ELR (cell line): ENCODE data around the gene FHIP2A.
"Not testable (repeated sequence)": the region's sequence is repeated elsewhere in the genome, so short reads cannot be mapped to it uniquely, and the experiment has no call there.

Experiments
- DNase-seq: peaks from one replicate; pipeline ENCODE4 v3.0.0-alpha.2; 2015; ENCODE audit warnings: low read depth

The FHIP2A gene

GRCh38 chr10:114821293-114821914 is at the start of gene FHIP2A:
Gene FHIP2A, plus strand, starts transcription at chr10:114821780. Its CDS starts 299 bp downstream, at chr10:114822079.
- DNase-seq, result peak; percentile 82

GRCh38 chr10:114772496-114773196 is 48.9 kb upstream of the FHIP2A start:
- no peak for DNase-seq

- DNase-seq, result no peak
These were observed 48.4 kb upstream of the FHIP2A start for GRCh38 chr10:114773197-114773532.

GRCh38 chr10:114775082-114775481 is 46.5 kb upstream of the FHIP2A start:
- DNase-seq, result not testable (repeated sequence)

- DNase-seq, result no peak
These were observed 44.2 kb upstream of the FHIP2A start for GRCh38 chr10:114777415-114777814.

GRCh38 chr10:114779803-114780576 is 41.6 kb upstream of the FHIP2A start:
- DNase-seq, result peak; percentile 89

- DNase-seq, result no peak
These were observed 40.9 kb upstream of the FHIP2A start for GRCh38 chr10:114780577-114781184.

GRCh38 chr10:114782666-114783065 is 38.9 kb upstream of the FHIP2A start:
- no peak for DNase-seq

- no peak for DNase-seq
These were observed 37.9 kb upstream of the FHIP2A start for GRCh38 chr10:114783686-114784085.

- peak; percentile 77 for DNase-seq
These were observed 35.1 kb upstream of the FHIP2A start for GRCh38 chr10:114786492-114786891.

GRCh38 chr10:114787131-114787530 is 34.4 kb upstream of the FHIP2A start:
- DNase-seq, result not testable (repeated sequence)

GRCh38 chr10:114791768-114792167 is 29.8 kb upstream of the FHIP2A start:
- no peak for DNase-seq

GRCh38 chr10:114795039-114795438 is 26.5 kb upstream of the FHIP2A start:
- peak; percentile 16 for DNase-seq

- DNase-seq, result no peak
These were observed 21.2 kb upstream of the FHIP2A start for GRCh38 chr10:114800361-114800760.

GRCh38 chr10:114801411-114801813 is 20.2 kb upstream of the FHIP2A start:
- DNase-seq, result peak; percentile 28

- no peak for DNase-seq
These were observed 19.4 kb upstream of the FHIP2A start for GRCh38 chr10:114802177-114802576.

GRCh38 chr10:114806562-114807391 is 14.8 kb upstream of the FHIP2A start:
- no peak for DNase-seq

- no peak for DNase-seq
These were observed 12.6 kb upstream of the FHIP2A start for GRCh38 chr10:114808982-114809381.

GRCh38 chr10:114810926-114811325 is 10.7 kb upstream of the FHIP2A start:
- no peak for DNase-seq

- no peak for DNase-seq
These were observed 9.7 kb upstream of the FHIP2A start for GRCh38 chr10:114811862-114812261.

GRCh38 chr10:114815791-114816190 is 5.8 kb upstream of the FHIP2A start:
- peak; percentile 42 for DNase-seq

GRCh38 chr10:114816308-114816707 is 5.3 kb upstream of the FHIP2A start:
- DNase-seq, result no peak
